ENCODE data around the gene QKI.

DNA sequence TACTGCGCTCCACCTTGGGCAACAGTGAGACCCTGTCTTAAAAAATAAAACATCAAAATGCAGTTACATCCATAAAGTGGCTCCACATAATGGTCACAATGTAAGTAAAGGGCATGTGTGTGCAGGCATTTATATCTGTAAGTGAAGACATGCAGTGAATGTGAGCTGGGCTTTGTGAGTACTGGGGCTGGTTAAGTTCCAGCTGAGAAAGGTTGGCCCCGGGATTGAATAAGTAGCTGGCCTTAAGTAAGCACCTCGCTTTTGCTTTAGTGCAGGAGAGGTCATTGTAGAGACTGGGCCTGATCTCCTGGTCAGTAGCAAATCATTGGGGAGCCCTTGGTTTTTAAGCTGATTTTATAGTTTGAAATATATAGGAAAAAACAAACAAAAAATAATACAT lies 8.0 kb downstream of the QKI start:
- TF ChIP-seq CTCF (IDR thresholded peaks at IDR 0.05 in 2 of 3, conservative IDR thresholded peaks at IDR 0.05 in 1 of 3; ENCODE audit: control insufficient read depth in 2 of 3, extremely low read depth in 1 of 3, insufficient read depth in 1 of 3, low read depth in 3 of 3, low read length in 3 of 3) (no peak), HDAC2 (IDR thresholded peaks at IDR 0.05) (no peak), NR2C2 (IDR thresholded peaks at IDR 0.05; ENCODE audit: borderline replicate concordance, control insufficient read depth, insufficient read length, low read depth) (no peak), POLR2A (IDR thresholded peaks at IDR 0.05; ENCODE audit: low read depth, low read length) (no peak), SUZ12 (IDR thresholded peaks at IDR 0.05; ENCODE audit: unreplicated experiment) (no peak)
